GM18868 (cell line): Measurements from ENCODE around the gene GPC6.

Experiments used
- ATAC-seq: cut with Tn5 transposase; IDR thresholded peaks from one replicate; pipeline ENCODE4 v1.9.1; 2021; ENCODE audit warnings: mild to moderate bottlenecking, moderate library complexity; ENCODE audit not compliant: unreplicated experiment

GPC6 gene

GRCh38 chr13:93364166-93364565, 137.6 kb downstream of the GPC6 start:
- ATAC-seq, result no peak

- ATAC-seq, result no peak
Observed at GRCh38 chr13:93368296-93368695, 141.7 kb downstream of the GPC6 start.

- ATAC-seq, result no peak
Observed at GRCh38 chr13:93368718-93369117, 142.1 kb downstream of the GPC6 start.

DNA sequence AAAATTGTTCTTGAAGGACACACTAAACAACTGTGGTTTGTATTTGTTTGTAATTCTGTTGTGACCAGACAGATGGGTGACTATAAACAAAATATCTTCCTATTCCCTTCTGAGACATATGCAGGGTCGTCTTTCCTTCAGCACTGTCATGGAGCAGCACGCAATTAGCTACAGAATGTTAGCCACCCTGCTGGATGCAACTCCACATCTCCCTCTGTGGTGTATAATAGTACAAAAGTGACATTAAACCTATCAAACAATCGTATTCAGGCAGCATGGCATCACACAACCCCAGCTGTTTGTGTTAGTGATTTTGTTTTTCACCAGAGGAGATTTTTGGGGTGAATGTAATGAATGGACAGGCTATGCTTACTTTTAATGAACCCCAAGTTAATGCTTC, 146.2 kb downstream of the GPC6 start:
- ATAC-seq, result no peak

GRCh38 chr13:93375491-93375890, 148.9 kb downstream of the GPC6 start:
- ATAC-seq, result no peak

- ATAC-seq, result no peak
Observed at GRCh38 chr13:93377196-93377595, 150.6 kb downstream of the GPC6 start.

- ATAC-seq, result no peak
Observed at GRCh38 chr13:93378184-93378583, 151.6 kb downstream of the GPC6 start.

- ATAC-seq, result no peak
Observed at GRCh38 chr13:93386116-93386515, 159.5 kb downstream of the GPC6 start.

DNA sequence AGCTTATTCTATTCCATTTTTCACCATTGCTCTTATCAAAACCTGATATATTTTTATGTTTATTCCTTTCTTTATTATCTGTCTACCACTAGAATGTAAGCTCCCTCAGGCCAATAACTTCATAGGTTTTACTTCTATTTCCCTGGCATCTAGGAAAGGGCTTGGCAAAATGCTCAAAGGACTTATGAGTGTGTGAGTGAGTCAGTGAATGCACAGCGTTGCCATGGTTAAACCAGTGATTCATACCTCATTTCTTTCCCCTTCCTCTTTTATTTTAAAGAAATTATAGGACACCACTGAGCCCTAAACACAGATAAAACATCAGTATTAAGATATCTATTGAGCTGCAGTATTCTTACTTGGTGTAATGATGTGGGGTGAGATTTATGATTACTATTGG, 162.1 kb downstream of the GPC6 start:
- ATAC-seq, result no peak

GRCh38 chr13:93397619-93398018, 171.0 kb downstream of the GPC6 start:
- ATAC-seq, result no peak

DNA sequence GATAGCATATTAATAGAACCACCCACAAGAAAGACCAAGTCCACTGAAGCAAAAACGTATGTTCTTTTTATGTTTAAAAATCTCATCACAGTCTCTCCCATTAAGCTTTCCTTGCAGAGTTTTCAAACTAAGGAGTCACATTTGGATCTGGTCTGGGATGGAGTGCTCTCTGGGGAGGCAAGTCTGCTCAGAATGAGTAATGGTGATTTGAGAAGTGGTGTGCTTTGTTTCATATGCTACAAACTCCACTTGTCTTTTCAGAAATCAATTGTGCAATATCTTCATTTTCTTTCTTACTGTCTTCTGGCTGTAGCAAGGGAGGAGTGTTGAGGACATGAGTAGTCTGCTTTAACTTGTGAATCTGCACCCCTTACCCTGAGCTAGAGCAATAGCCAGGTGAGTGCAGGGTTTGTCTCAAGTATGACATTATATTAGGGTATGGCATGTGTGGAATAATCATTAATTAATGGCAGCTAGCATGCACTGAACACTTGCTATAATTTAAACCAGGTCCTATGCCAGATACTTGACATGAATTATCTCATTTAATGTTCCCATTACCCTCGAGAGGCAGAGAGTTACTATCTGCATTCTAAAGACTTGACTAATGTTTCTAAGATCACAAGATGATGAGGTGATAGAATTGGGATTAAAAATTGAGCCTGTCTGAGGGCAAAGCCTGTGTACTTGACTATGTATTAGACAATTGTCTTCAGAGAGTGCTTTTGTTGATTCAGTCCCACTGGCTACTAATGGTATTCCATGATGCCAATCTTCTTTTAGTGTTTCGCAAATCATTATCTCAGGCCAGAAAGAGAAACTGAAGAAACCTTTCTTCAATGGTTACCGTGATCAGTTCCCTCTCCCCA, 171.8 kb downstream of the GPC6 start:
- no peak for ATAC-seq

GRCh38 chr13:93399212-93399611, 172.6 kb downstream of the GPC6 start:
- no peak for ATAC-seq

DNA sequence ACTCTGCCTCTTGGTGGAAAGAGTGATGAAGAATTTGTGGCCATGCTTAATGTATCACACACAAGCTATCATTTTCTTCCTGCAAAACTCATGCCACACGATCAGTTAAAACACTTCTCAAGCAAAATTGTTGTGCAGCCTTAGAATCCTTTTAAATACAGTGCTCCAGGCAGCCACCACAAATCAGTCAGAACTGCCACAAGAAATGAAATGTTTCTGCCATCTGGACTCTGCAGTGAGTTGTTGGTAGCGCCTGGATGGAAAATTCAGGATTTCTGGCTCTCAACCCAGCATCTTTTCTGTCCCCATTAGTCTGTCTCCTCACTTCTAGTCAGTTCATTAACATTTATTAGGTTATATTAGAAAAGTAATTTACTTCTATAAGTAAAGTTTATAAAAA, 179.5 kb downstream of the GPC6 start:
- no peak for ATAC-seq

GRCh38 chr13:93407551-93407950, 180.9 kb downstream of the GPC6 start:
- no peak for ATAC-seq

DNA sequence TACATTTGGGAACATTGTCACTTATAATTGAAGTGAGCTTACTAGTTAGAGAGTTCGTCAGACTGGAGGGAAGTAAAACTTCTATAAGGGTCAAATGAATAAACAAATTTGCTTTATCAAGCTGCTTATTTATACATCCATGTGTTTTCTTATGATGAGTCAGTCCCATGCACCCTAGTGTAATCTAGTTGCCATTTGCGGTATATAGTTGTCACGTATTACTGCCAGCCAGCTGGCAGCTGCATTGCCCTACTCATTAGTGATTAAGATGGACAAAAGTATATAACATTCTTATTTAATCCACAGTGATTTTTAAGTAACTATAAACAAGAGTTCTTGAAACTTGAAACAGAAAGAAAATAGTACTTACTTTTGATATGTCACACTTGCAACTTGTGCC, 182.4 kb downstream of the GPC6 start:
- no peak for ATAC-seq

DNA sequence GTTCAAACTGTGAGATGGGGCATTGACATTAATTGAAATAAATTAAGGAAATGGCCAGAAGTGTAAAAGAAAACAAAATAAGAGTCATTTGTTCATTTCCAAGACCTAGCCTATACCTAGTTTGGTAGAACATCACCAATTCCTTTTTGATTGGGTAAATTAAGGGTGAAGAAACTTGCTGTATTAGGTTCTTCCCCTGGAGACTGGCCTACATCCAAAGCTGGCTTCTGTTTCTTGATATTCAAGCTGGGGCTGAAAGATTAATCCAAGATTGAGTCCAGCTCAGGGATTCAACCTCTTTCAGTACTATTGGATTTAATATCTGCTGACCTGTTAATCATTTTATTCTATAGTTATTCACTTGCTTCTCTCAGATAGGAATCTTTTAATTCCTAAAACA, 183.2 kb downstream of the GPC6 start:
- no peak for ATAC-seq

GRCh38 chr13:93411186-93411680, 184.6 kb downstream of the GPC6 start:
- ATAC-seq, result no peak

GRCh38 chr13:93412676-93413075, 186.1 kb downstream of the GPC6 start:
- ATAC-seq, result no peak

- ATAC-seq, result no peak
Observed at GRCh38 chr13:93413972-93414717, 187.5 kb downstream of the GPC6 start.

- ATAC-seq, result no peak
Observed at GRCh38 chr13:93416736-93417355, 190.2 kb downstream of the GPC6 start.

GRCh38 chr13:93418398-93418797, 191.8 kb downstream of the GPC6 start:
- no peak for ATAC-seq

- no peak for ATAC-seq
Observed at GRCh38 chr13:93420206-93420605, 193.6 kb downstream of the GPC6 start.
